ENCODE results near the gene NXPH4. TPM values are rescaled to one million over a fixed set of nuclear protein-coding genes. Genes with fewer than 3 reads are reported as not detected.

Gene NXPH4
- total and polyA plus RNA-seq, 4 donors, result 0.15 to 0.94 (median 0.48) TPM

DNA sequence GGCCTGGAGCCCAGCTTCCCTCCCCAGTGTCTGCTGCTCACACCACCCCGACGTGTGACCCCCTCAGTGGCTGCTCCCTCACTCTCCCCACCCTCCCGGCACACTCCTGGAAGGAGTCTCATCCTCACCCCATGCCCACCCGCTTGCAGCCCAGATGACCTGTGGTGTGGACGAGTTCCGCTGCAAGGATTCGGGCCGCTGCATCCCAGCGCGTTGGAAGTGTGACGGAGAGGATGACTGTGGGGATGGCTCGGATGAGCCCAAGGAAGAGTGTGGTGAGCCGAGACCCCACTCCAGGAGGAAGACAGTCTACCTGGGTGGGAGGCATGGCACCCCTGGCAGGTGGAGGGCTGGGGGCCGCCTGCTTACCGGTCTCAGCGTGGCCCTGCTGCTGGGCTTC, 15.0 kb upstream of the NXPH4 start:
- Histone ChIP-seq H3K9ac (ENCODE audit: insufficient read depth in 1 of 2, low read length in 2 of 2) (no peak overlapping the region), H3K4me3 (no peak overlapping the region), H3K27me3 (ENCODE audit: control insufficient read depth in 3 of 3, insufficient read depth in 3 of 3, low read length in 2 of 3) (no peaks in the 10 kb centered on the region), H3K4me1 (ENCODE audit: control insufficient read depth in 5 of 5, insufficient read depth in 5 of 5, low read length in 5 of 5) (no peaks in the 10 kb centered on the region), H3K36me3 (ENCODE audit: control insufficient read depth in 4 of 4, insufficient read depth in 4 of 4, low read length in 4 of 4) (peaks cover 0 to 83% (median 54%) of the 10 kb centered on the region in 4 donors), H3K27ac (ENCODE audit: low read depth in 1 of 2, low read length in 1 of 2) (no peak overlapping the region), H3K9me3 (ENCODE audit: control insufficient read depth in 4 of 4, insufficient read depth in 3 of 4, low read length in 3 of 4) (no peaks in the 10 kb centered on the region)
- ATAC-seq (ENCODE audit: insufficient read depth, low FRiP score) (no peak), DNase-seq (no peak)
- TF ChIP-seq, protein P1, sequence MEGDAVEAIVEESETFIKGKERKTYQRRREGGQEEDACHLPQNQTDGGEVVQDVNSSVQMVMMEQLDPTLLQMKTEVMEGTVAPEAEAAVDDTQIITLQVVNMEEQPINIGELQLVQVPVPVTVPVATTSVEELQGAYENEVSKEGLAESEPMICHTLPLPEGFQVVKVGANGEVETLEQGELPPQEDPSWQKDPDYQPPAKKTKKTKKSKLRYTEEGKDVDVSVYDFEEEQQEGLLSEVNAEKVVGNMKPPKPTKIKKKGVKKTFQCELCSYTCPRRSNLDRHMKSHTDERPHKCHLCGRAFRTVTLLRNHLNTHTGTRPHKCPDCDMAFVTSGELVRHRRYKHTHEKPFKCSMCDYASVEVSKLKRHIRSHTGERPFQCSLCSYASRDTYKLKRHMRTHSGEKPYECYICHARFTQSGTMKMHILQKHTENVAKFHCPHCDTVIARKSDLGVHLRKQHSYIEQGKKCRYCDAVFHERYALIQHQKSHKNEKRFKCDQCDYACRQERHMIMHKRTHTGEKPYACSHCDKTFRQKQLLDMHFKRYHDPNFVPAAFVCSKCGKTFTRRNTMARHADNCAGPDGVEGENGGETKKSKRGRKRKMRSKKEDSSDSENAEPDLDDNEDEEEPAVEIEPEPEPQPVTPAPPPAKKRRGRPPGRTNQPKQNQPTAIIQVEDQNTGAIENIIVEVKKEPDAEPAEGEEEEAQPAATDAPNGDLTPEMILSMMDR (IDR thresholded peaks at IDR 0.05; ENCODE audit: control extremely low read depth, extremely low read depth), result no peak
- WGBS, 2 donors, result 87 to 89% methylated on average over 16 of the region's 16 CpGs

DNA sequence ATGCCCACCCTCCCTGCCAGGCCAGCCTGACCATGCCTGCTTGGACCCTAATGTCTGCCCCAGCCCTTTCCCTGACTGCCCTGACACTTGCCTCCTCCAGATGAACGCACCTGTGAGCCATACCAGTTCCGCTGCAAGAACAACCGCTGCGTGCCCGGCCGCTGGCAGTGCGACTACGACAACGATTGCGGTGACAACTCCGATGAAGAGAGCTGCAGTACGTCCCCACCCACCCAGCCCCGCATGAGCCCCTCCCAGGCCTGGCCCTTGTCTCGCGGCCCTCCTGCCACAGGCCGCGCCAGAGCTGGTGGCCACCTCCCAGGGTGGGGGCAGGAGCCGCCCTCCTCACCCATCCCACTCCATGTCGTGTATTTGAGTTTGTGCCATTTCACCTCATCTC, 14.3 kb upstream of the NXPH4 start:
- 94 to 96% methylated on average over 19 of the region's 19 CpGs for WGBS, 2 donors
- no peaks in the 10 kb centered on the region for H3K27me3 ChIP-seq (ENCODE audit: control insufficient read depth in 3 of 3, insufficient read depth in 3 of 3, low read length in 2 of 3)
- H3K4me3 ChIP-seq, result no peak overlapping the region
- TF ChIP-seq, protein P1 (IDR thresholded peaks at IDR 0.05; ENCODE audit: control extremely low read depth, extremely low read depth), result no peak
- H3K27ac ChIP-seq (ENCODE audit: low read depth in 1 of 2, low read length in 1 of 2), result no peak overlapping the region
- no peaks in the 10 kb centered on the region for H3K4me1 ChIP-seq (ENCODE audit: control insufficient read depth in 5 of 5, insufficient read depth in 5 of 5, low read length in 5 of 5)
- no peak overlapping the region for H3K9ac ChIP-seq (ENCODE audit: insufficient read depth in 1 of 2, low read length in 2 of 2)
- H3K9me3 ChIP-seq (ENCODE audit: control insufficient read depth in 4 of 4, insufficient read depth in 3 of 4, low read length in 3 of 4), result no peaks in the 10 kb centered on the region
- DNase-seq (no peak), ATAC-seq (ENCODE audit: insufficient read depth, low FRiP score) (no peak)
- H3K36me3 ChIP-seq (ENCODE audit: control insufficient read depth in 4 of 4, insufficient read depth in 4 of 4, low read length in 4 of 4), result peaks cover 0 to 78% (median 50%) of the 10 kb centered on the region in 4 donors

DNA sequence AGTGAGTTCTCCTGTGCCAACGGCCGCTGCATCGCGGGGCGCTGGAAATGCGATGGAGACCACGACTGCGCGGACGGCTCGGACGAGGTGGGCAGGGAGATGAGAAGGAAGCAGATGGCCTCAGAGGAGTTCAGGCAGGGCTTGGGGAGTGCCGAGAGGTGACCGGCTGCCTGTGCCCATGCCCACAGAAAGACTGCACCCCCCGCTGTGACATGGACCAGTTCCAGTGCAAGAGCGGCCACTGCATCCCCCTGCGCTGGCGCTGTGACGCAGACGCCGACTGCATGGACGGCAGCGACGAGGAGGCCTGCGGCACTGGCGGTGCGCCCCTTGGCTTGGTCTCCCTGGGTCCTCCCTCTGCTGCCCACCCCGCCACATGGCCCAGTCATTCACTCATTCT, 13.4 kb upstream of the NXPH4 start:
- DNase-seq, result no peak
- TF ChIP-seq, protein P1 (IDR thresholded peaks at IDR 0.05; ENCODE audit: control extremely low read depth, extremely low read depth), result no peak
- Histone ChIP-seq H3K9me3 (ENCODE audit: control insufficient read depth in 4 of 4, insufficient read depth in 3 of 4, low read length in 3 of 4) (no peaks in the 10 kb centered on the region), H3K4me3 (no peak overlapping the region), H3K36me3 (ENCODE audit: control insufficient read depth in 4 of 4, insufficient read depth in 4 of 4, low read length in 4 of 4) (peaks cover 0 to 73% (median 47%) of the 10 kb centered on the region in 4 donors), H3K27me3 (ENCODE audit: control insufficient read depth in 3 of 3, insufficient read depth in 3 of 3, low read length in 2 of 3) (no peaks in the 10 kb centered on the region), H3K27ac (ENCODE audit: low read depth in 1 of 2, low read length in 1 of 2) (no peak overlapping the region), H3K4me1 (ENCODE audit: control insufficient read depth in 5 of 5, insufficient read depth in 5 of 5, low read length in 5 of 5) (no peaks in the 10 kb centered on the region), H3K9ac (ENCODE audit: insufficient read depth in 1 of 2, low read length in 2 of 2) (no peak overlapping the region)
- WGBS, 2 donors, result 96% methylated on average over 28 of the region's 28 CpGs
- ATAC-seq (ENCODE audit: insufficient read depth, low FRiP score), result no peak

DNA sequence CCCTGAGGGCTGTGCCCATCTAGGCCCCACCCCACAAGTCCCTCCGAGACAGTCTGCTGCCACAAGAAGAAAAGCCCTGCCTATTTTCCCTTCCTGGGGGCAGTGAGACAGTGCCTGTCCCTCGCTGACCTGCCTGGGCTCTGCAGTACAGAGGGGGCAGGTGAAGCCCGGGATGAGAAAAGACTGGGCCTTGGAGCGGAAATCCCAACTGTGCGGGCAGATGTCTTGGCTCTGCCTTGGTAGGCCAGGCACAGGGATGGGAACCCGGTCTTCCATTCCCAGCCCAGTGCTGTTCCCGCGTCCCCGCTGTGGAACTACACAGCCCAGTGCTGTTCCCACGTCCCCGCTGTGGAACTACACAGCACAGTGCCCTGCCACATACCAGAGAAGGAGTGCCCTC, 12.8 kb upstream of the NXPH4 start:
- no peak for DNase-seq
- WGBS, 2 donors, result 87 to 93% methylated on average over 11 of the region's 11 CpGs
- no peak overlapping the region for H3K4me3 ChIP-seq
- no peaks in the 10 kb centered on the region for H3K9me3 ChIP-seq (ENCODE audit: control insufficient read depth in 4 of 4, insufficient read depth in 3 of 4, low read length in 3 of 4)
- H3K9ac ChIP-seq (ENCODE audit: insufficient read depth in 1 of 2, low read length in 2 of 2), result no peak overlapping the region
- TF ChIP-seq, protein P1 (IDR thresholded peaks at IDR 0.05; ENCODE audit: control extremely low read depth, extremely low read depth), result no peak
- no peak overlapping the region for H3K27ac ChIP-seq (ENCODE audit: low read depth in 1 of 2, low read length in 1 of 2)
- peaks cover 0 to 72% (median 47%) of the 10 kb centered on the region in 4 donors for H3K36me3 ChIP-seq (ENCODE audit: control insufficient read depth in 4 of 4, insufficient read depth in 4 of 4, low read length in 4 of 4)
- H3K27me3 ChIP-seq (ENCODE audit: control insufficient read depth in 3 of 3, insufficient read depth in 3 of 3, low read length in 2 of 3), result no peaks in the 10 kb centered on the region
- no peak for ATAC-seq (ENCODE audit: insufficient read depth, low FRiP score)
- H3K4me1 ChIP-seq (ENCODE audit: control insufficient read depth in 5 of 5, insufficient read depth in 5 of 5, low read length in 5 of 5), result no peaks in the 10 kb centered on the region
